Ovary (tissue), 9 donors: ENCODE results near the gene SUGT1. TPM values are rescaled to one million over a fixed set of nuclear protein-coding genes. Genes with fewer than 3 reads are reported as not detected.

Source experiments
- DNase-seq, 5 donors: peaks; one replicate each; pipeline ENCODE4 v3.0.0-alpha.2; 2019 to 2020
- H3K27ac ChIP-seq, 2 donors: fragments of 200-600 bp; one replicate each; pipeline versions ENCODE4 v1.5.1 to v1.8.0; 2019 to 2022
- H3K27me3 ChIP-seq: fragments of 200-600 bp; one replicate; pipeline ENCODE4 v1.8.0; 2022
- H3K36me3 ChIP-seq: fragments of 200-600 bp; sonication (generic); one replicate; pipeline ENCODE4 v1.5.1; 2019
- H3K4me1 ChIP-seq: one replicate; pipeline ENCODE4 v1.8.1; 2013; ENCODE audit warnings: mild to moderate bottlenecking, moderate library complexity; ENCODE audit not compliant: insufficient read depth
- H3K4me3 ChIP-seq: fragments of 200-600 bp; sonication (generic); one replicate; pipeline ENCODE4 v1.5.1; 2017
- H3K9me3 ChIP-seq, 2 donors: fragments of 200-600 bp in 1 of 2; sonication (generic) in 1 of 2; one replicate each; pipeline versions ENCODE4 v1.5.1 to v1.8.1; 2013 to 2019; ENCODE audit warnings: mild to moderate bottlenecking in 1 of 2, moderate library complexity in 1 of 2
- CTCF ChIP-seq, 3 donors: fragments of 450-650 bp in 2 of 3; fragments of 200-600 bp in 1 of 3; IDR thresholded peaks; one replicate each; pipeline versions ENCODE4 v1.5.1 to v1.8.0; 2016 to 2022; ENCODE audit warnings: antibody characterized with exemption in 3 of 3, mild to moderate bottlenecking in 1 of 3
- EP300 ChIP-seq: sonication (generic); formaldehyde crosslinking; IDR thresholded peaks from one replicate; pipeline ENCODE4 v1.6.1; 2017; ENCODE audit warnings: antibody characterized with exemption
- POLR2A ChIP-seq: fragments of 450-650 bp; IDR thresholded peaks from one replicate; pipeline ENCODE4 v1.6.1; 2017; ENCODE audit warnings: antibody characterized with exemption, mild to moderate bottlenecking, moderate library complexity
- WGBS, 3 donors: extraction: QIAGEN DNeasy Blood & Tissue Kit in 1 of 3; methylation state at CpG; one replicate each; pipeline versions ENCODE4 v1.1.5 to v1.1.7; 2013 to 2017; 5-methylcytosine and 5-hydroxymethylcytosine counted together
- intact Hi-C, 4 donors: fragments of 100-400 bp; cut with DNase I; formaldehyde crosslinking; loops; one replicate each; pipeline versions ENCODE4 v1.11.0 to v1.15.1; 2022 to 2023
- polyA plus RNA-seq, 2 donors: library from polyadenylated mRNA; stranded (reverse); fragments of 200-250 nt in 1 of 2; fragments of 350-450 nt in 1 of 2; fragmentation: Illumina TruSeq in 1 of 2; extraction: RNeasy Lipid Tissue Mini Kit (QIAGEN cat#74804) in 1 of 2; gene quantifications; one replicate each; pipeline ENCODE4 v1.2.3, GENCODE V29; 2013 to 2014
- total RNA-seq, 7 donors: library from RNA; depleted of rRNA in 2 of 7; stranded (reverse); fragments of >200 nt in 2 of 7; fragmentation: NEBNext Ultra II Directional in 3 of 7; extraction: Animal tissue kit (Norgen Biotek cat#: 25700) in 3 of 7; gene quantifications; one replicate each; pipeline versions ENCODE4 v1.1.0 to v1.2.4, GENCODE V29; 2016 to 2023
- donor health status: DM: no; HTN: no; CAD: no; lungs with moderate emphysema.
- donor health status: DM: no; HTN: no; CAD: no.
- donor health status: Bipolar disorder and iron deficiency.
- donor health status: DM: yes; HTN: yes; CAD: no.
- donor health status: DM: no; HTN: no; CAD: no.
- donor health status: DM: yes; HTN: yes; CAD: no.

Gene SUGT1
- total and polyA plus RNA-seq, 9 donors = 20.0 to 50.7 (median 44.8) TPM

GRCh38 chr13:52695856-52696255 lies 43.2 kb downstream of the SUGT1 start:
- no peak for DNase-seq
- Histone ChIP-seq H3K4me3 (no peak overlapping the region), H3K27ac (no peak overlapping the region), H3K27me3 (no peaks in the 10 kb centered on the region), H3K9me3 (no peaks in the 10 kb centered on the region), H3K4me1 (no peaks in the 10 kb centered on the region), H3K36me3 (no peaks in the 10 kb centered on the region)
- intact Hi-C loops = no loop called here
- WGBS, 3 donors = 87 to 95% (median 88%) methylated on average over 3 of the region's 3 CpGs
- TF ChIP-seq CTCF (IDR thresholded peaks at IDR 0.05) = no peak
- TF ChIP-seq EP300 = no peak
- TF ChIP-seq POLR2A = no peak

- no peaks in the 10 kb centered on the region for H3K4me1 ChIP-seq
- intact Hi-C loops = no loop called here
Measured at GRCh38 chr13:52696566-52696965, 43.9 kb downstream of the SUGT1 start.

GRCh38 chr13:52701728-52702465 lies 49.3 kb downstream of the SUGT1 start:
- H3K27ac ChIP-seq = no peak overlapping the region
- intact Hi-C loops = no loop called here
- H3K4me3 ChIP-seq = no peak overlapping the region
- TF ChIP-seq CTCF (IDR thresholded peaks at IDR 0.05) = no peak
- no peak for TF ChIP-seq EP300
- no peak for TF ChIP-seq POLR2A
- H3K9me3 ChIP-seq = no peaks in the 10 kb centered on the region
- WGBS, 3 donors = 66 to 73% (median 72%) methylated on average over 6 of the region's 6 CpGs
- no peaks in the 10 kb centered on the region for H3K27me3 ChIP-seq
- no peaks in the 10 kb centered on the region for H3K4me1 ChIP-seq
- DNase-seq = no peak
- H3K36me3 ChIP-seq = no peaks in the 10 kb centered on the region

More at GRCh38 chr13:52696566-52696965, 43.9 kb downstream of the SUGT1 start:
- no peak for DNase-seq
- no peak for TF ChIP-seq CTCF (IDR thresholded peaks at IDR 0.05)
- no peak for TF ChIP-seq EP300
- TF ChIP-seq POLR2A = no peak
- WGBS, 3 donors = 91 to 93% (median 91%) methylated on average over 5 of the region's 5 CpGs
- Histone ChIP-seq H3K27ac (no peak overlapping the region), H3K4me3 (no peak overlapping the region), H3K9me3 (no peaks in the 10 kb centered on the region), H3K27me3 (no peaks in the 10 kb centered on the region), H3K36me3 (no peaks in the 10 kb centered on the region)

- Histone ChIP-seq H3K27ac (no peak overlapping the region), H3K27me3 (no peaks in the 10 kb centered on the region), H3K36me3 (no peaks in the 10 kb centered on the region), H3K4me3 (no peak overlapping the region), H3K4me1 (no peaks in the 10 kb centered on the region), H3K9me3 (no peaks in the 10 kb centered on the region)
- no peak for DNase-seq
- intact Hi-C loops = no loop called here
- 58 to 68% (median 59%) methylated on average over 6 of the region's 6 CpGs for WGBS, 3 donors
- no peak for TF ChIP-seq CTCF (IDR thresholded peaks at IDR 0.05)
- TF ChIP-seq POLR2A = no peak
- TF ChIP-seq EP300 = no peak
Measured at GRCh38 chr13:52703482-52703881, 50.8 kb downstream of the SUGT1 start.
